A673 (cell line): ENCODE results near the gene FAM219B. TPM values are rescaled to one million over a fixed set of nuclear protein-coding genes. Genes with fewer than 3 reads are reported as not detected.

ENCODE experiments used
- BruUV-seq: library from RNA; stranded (reverse); fragments of 400-500 nt; replicated peaks from 2 replicates; lab custom pipeline; 2021; lab: Mats Ljungman, UMichigan
- CTCF ChIA-PET: fragments of 300-600 bp; sonication (Branson Sonifier 250); formaldehyde crosslinking; loops from one replicate; lab custom pipeline; 2022; ENCODE audit warnings: antibody characterized with exemption; lab: Charles Lee
- POLR2A ChIA-PET: fragments of 300-600 bp; sonication (Branson Sonifier 250); formaldehyde crosslinking; loops from one replicate; lab custom pipeline; 2022; ENCODE audit warnings: antibody characterized with exemption; ENCODE audit not compliant: low non-redundant PET; lab: Charles Lee
- DNase-seq: peaks from one replicate; pipeline ENCODE4 v3.0.0-alpha.2; 2015; ENCODE audit warnings: low spot score
- H3K27ac ChIP-seq: fragments of 200-600 bp; sonication (generic); 2 replicates; pipeline ENCODE4 v1.5.1; 2016; ENCODE audit warnings: mixed run types, low read depth, mild to moderate bottlenecking, mixed read lengths, antibody characterized with exemption, low read length; ENCODE audit not compliant: poor library complexity, severe bottlenecking
- H3K27me3 ChIP-seq: fragments of 200-600 bp; sonication (generic); replicated peaks from 2 replicates; pipeline ENCODE4 v1.6.1; 2017; ENCODE audit warnings: mixed run types, low read depth, mild to moderate bottlenecking, mixed read lengths, antibody characterized with exemption, low read length; ENCODE audit not compliant: insufficient read depth, poor library complexity
- H3K36me3 ChIP-seq: fragments of 200-600 bp; sonication (generic); 2 replicates; pipeline ENCODE4 v1.6.1; 2016; ENCODE audit warnings: mixed run types, mild to moderate bottlenecking, mixed read lengths, antibody characterized with exemption, low read length; ENCODE audit not compliant: insufficient read depth, poor library complexity, severe bottlenecking
- H3K4me1 ChIP-seq: fragments of 200-600 bp; sonication (generic); 2 replicates; pipeline ENCODE4 v1.6.1; 2017; ENCODE audit warnings: mixed run types, mild to moderate bottlenecking, mixed read lengths, antibody characterized with exemption, low read length; ENCODE audit not compliant: insufficient read depth, poor library complexity, severe bottlenecking
- H3K4me3 ChIP-seq: fragments of 200-600 bp; sonication (generic); 2 replicates; pipeline ENCODE4 v1.5.1; 2016; ENCODE audit warnings: low read depth, mixed run types, mild to moderate bottlenecking, mixed read lengths, low read length; ENCODE audit not compliant: poor library complexity, severe bottlenecking
- H3K9me3 ChIP-seq: fragments of 200-600 bp; sonication (generic); 2 replicates; pipeline ENCODE4 v1.6.1; 2016; ENCODE audit warnings: mixed run types, low read depth, mild to moderate bottlenecking, mixed read lengths, antibody characterized with exemption, low read length; ENCODE audit not compliant: poor library complexity, severe bottlenecking
- CTCF ChIP-seq: fragments of 300-800, 200-600 bp; sonication (generic); conservative IDR thresholded peaks from 2 replicates; pipeline ENCODE4 v1.5.1; 2017; ENCODE audit warnings: low read depth, mild to moderate bottlenecking, antibody characterized with exemption, low read length, moderate library complexity, mixed read lengths
- EZH2 ChIP-seq: fragments of 200-600 bp; sonication (generic); IDR thresholded peaks from 2 replicates; pipeline ENCODE4 v1.6.1; 2017; ENCODE audit warnings: borderline replicate concordance, low read depth, mild to moderate bottlenecking, mixed read lengths, antibody characterized with exemption, low read length; ENCODE audit not compliant: poor library complexity, severe bottlenecking
- intact Hi-C: fragments of 100-400 bp; cut with micrococcal nuclease; formaldehyde crosslinking; loops from one replicate; pipeline ENCODE4 v1.10.0; 2022; ENCODE audit not compliant: unreplicated experiment
- total RNA-seq: library from RNA; stranded (reverse); gene quantifications from 2 replicates; pipeline ENCODE4 v1.2.3, GENCODE V29; 2021

FAM219B gene
- total RNA-seq, 1 experiment from 2014 or later: 86.6 TPM

GRCh38 chr15:74868059-74868458, 38.6 kb downstream of the FAM219B start:
- TF ChIP-seq EZH2: no peak
- no peak for TF ChIP-seq CTCF
- CTCF ChIA-PET: no interaction called here
- intact Hi-C loops: no loop called here
- no TSS peak for BruUV-seq
- Histone ChIP-seq H3K27ac (peak overlapping the region; percentile 66), H3K9me3 (peaks cover 9% of the 10 kb centered on the region), H3K4me3 (no peak overlapping the region), H3K27me3 (no peaks in the 10 kb centered on the region), H3K36me3 (peaks cover 14% of the 10 kb centered on the region), H3K4me1 (peaks cover 32% of the 10 kb centered on the region)
- POLR2A ChIA-PET: interaction anchor here (0.6 kb wide), 1 partner anchor 99 kb away, joined by 5 read pairs; no protein-coding TSS in a partner anchor
- DNase-seq: peak; percentile 35

GRCh38 chr15:74867466-74868038, 39.1 kb downstream of the FAM219B start:
- intact Hi-C loops: no loop called here
- ChIA-PET CTCF (no interaction called here), POLR2A (interaction anchor here (0.6 kb wide), 1 partner anchor 99 kb away, joined by 5 read pairs; no protein-coding TSS in a partner anchor)
- peaks cover 32% of the 10 kb centered on the region for H3K4me1 ChIP-seq
- H3K27ac ChIP-seq: peak overlapping the region; percentile 66
- DNase-seq: no peak
- BruUV-seq: no TSS peak
- H3K4me3 ChIP-seq: no peak overlapping the region
- TF ChIP-seq EZH2 (no peak), CTCF (no peak)
- H3K27me3 ChIP-seq: no peaks in the 10 kb centered on the region
- H3K9me3 ChIP-seq: peaks cover 9% of the 10 kb centered on the region
- peaks cover 14% of the 10 kb centered on the region for H3K36me3 ChIP-seq

DNA sequence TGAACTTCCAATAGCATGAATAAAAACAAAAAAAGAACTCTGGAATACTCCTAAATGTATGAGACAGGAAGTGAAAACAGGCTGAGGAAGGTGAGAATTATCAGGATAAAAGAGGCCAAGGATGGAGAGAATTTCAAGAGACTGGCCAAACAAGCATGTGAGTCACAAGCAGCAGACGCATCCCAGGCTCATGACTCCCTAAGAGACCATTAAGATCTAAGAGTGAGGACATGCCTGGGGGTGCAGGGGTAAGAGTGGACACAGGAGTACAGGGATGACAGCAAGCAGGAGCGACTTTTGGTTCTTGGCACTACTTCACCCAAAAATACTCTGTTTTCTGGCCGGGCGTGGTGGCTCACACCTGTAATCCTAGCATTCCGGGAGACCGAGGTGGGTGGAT, 40.6 kb downstream of the FAM219B start:
- H3K9me3 ChIP-seq: peaks cover 9% of the 10 kb centered on the region
- no TSS peak for BruUV-seq
- H3K36me3 ChIP-seq: peaks cover 14% of the 10 kb centered on the region
- POLR2A ChIA-PET: no interaction called here
- peaks cover 27% of the 10 kb centered on the region for H3K4me1 ChIP-seq
- TF ChIP-seq CTCF: no peak
- no peak for TF ChIP-seq EZH2
- H3K4me3 ChIP-seq: no peak overlapping the region
- intact Hi-C loops: no loop called here
- peak; percentile 77 for DNase-seq
- CTCF ChIA-PET: interaction anchor here (0.6 kb wide), 1 partner anchor 36 kb away, joined by 6 read pairs; no protein-coding TSS in a partner anchor
- H3K27ac ChIP-seq: peak overlapping the region; percentile 66
- no peaks in the 10 kb centered on the region for H3K27me3 ChIP-seq
